A549 (cell line): ENCODE data around the gene DET1. TPM values are rescaled to one million over a fixed set of nuclear protein-coding genes. Genes with fewer than 3 reads are reported as not detected.

Experiments
- ATAC-seq, 2 experiments: fragments of 200-7000 bp in 1 of 2; fragments of >200 bp in 1 of 2; cut with Nextera tagmentation in 1 of 2; cut with Tn5 transposase in 1 of 2; 3 replicates each; pipeline versions ENCODE4 v1.8.0 to v1.9.1; 2018 to 2020; ENCODE audit warnings: mild to moderate bottlenecking in 1 of 2, moderate library complexity in 1 of 2
- CTCF ChIA-PET: fragments of 300-600 bp; sonication (Branson Sonifier 250); formaldehyde crosslinking; extraction: SDS; loops from one replicate; lab custom pipeline; 2021; ENCODE audit warnings: antibody characterized with exemption, inconsistent platforms; lab: Yijun Ruan, JAX
- POLR2A ChIA-PET: fragments of 350-600 bp; formaldehyde crosslinking; extraction: SDS; loops from one replicate; lab custom pipeline; 2021; ENCODE audit warnings: antibody characterized with exemption, inconsistent platforms; lab: Yijun Ruan, JAX
- DNase-seq, 2 experiments: peaks; one replicate each; pipeline versions ENCODE4 v3.0.0 to v3.0.0-alpha.2; 2011 to 2016; ENCODE audit warnings: low read depth in 1 of 2, low spot score in 1 of 2
- FAIRE-seq: peaks from 2 replicates; lab custom pipeline; 2011; peaks lifted over from hg19 to GRCh38; lab: Jason Lieb, UNC
- H3K27ac ChIP-seq, 2 experiments: fragments of >200 bp; sonication (Bioruptor Twin); formaldehyde crosslinking; 3 replicates each; pipeline ENCODE4 v1.5.1; 2016 to 2017
- H3K4me1 ChIP-seq: fragments of >200 bp; sonication (Bioruptor Twin); formaldehyde crosslinking; 3 replicates; pipeline ENCODE4 v1.6.1; 2016
- H3K4me2 ChIP-seq: fragments of >200 bp; sonication (Bioruptor Twin); formaldehyde crosslinking; 3 replicates; pipeline ENCODE4 v1.6.1; 2016
- H3K4me3 ChIP-seq: fragments of >200 bp; sonication (Bioruptor Twin); formaldehyde crosslinking; 3 replicates; pipeline ENCODE4 v1.5.1; 2016
- H3K9me3 ChIP-seq: fragments of >200 bp; sonication (Bioruptor Twin); formaldehyde crosslinking; 3 replicates; pipeline ENCODE4 v1.6.1; 2016
- ATOH8 ChIP-seq: fragments of 250-450 bp; sonication (Bioruptor Pico); IDR thresholded peaks from 2 replicates; pipeline ENCODE4 v1.5.0; 2020; ENCODE audit warnings: low read depth, mild to moderate bottlenecking, moderate library complexity
- EHF ChIP-seq: fragments of 250-450 bp; sonication (Bioruptor Pico); IDR thresholded peaks from 2 replicates; pipeline ENCODE4 v1.5.0; 2020; ENCODE audit warnings: mild to moderate bottlenecking
- EP300 ChIP-seq, 2 experiments: fragments of >200 bp; sonication (Bioruptor Twin); formaldehyde crosslinking; IDR thresholded peaks; 2 replicates in 1 of 2; 3 replicates in 1 of 2; pipeline ENCODE4 v1.6.1; 2016 to 2017
- HOXA7 ChIP-seq: fragments of 250-450 bp; sonication (Bioruptor Pico); IDR thresholded peaks from 2 replicates; pipeline ENCODE4 v1.5.0; 2020; ENCODE audit warnings: mild to moderate bottlenecking, moderate library complexity
- JUN ChIP-seq, 2 experiments: fragments of >200 bp; sonication (Bioruptor Twin); formaldehyde crosslinking; IDR thresholded peaks; 2 replicates in 1 of 2; 3 replicates in 1 of 2; pipeline ENCODE4 v1.6.1; 2016 to 2017
- JUNB ChIP-seq: fragments of >200 bp; sonication (Bioruptor Twin); formaldehyde crosslinking; IDR thresholded peaks from 2 replicates; pipeline ENCODE4 v1.6.1; 2016
- MAFK ChIP-seq: fragments of 450-650 bp; IDR thresholded peaks from 2 replicates; pipeline ENCODE4 v1.6.1; 2014; ENCODE audit not compliant: partially characterized antibody
- MYC ChIP-seq: IDR thresholded peaks from 2 replicates; pipeline ENCODE4 v1.6.1; 2012; ENCODE audit warnings: mild to moderate bottlenecking, inconsistent platforms, low read length, improper control_type of control experiment, borderline replicate concordance
- NFE2L2 ChIP-seq: fragments of 150-350 bp; conservative IDR thresholded peaks from 2 replicates; pipeline ENCODE4 v1.6.1; 2014; ENCODE audit warnings: low read length
- NR3C1 ChIP-seq: fragments of >200 bp; sonication (Bioruptor Twin); formaldehyde crosslinking; IDR thresholded peaks from 3 replicates; pipeline ENCODE4 v1.6.1; 2017
- POLR2A ChIP-seq: IDR thresholded peaks from 2 replicates; pipeline ENCODE4 v1.6.1; 2012; ENCODE audit warnings: mild to moderate bottlenecking, low read length
- RARB ChIP-seq: fragments of 250-450 bp; sonication (Bioruptor Pico); IDR thresholded peaks from 2 replicates; pipeline ENCODE4 v1.8.0; 2021; ENCODE audit warnings: mild to moderate bottlenecking, moderate library complexity
- TP53 ChIP-seq: fragments of 250-450 bp; sonication (Bioruptor Pico); IDR thresholded peaks from 2 replicates; pipeline ENCODE4 v1.5.0; 2021; ENCODE audit warnings: mild to moderate bottlenecking, moderate library complexity
- USF2 ChIP-seq: fragments of 450-650 bp; IDR thresholded peaks from 2 replicates; pipeline ENCODE4 v1.6.1; 2014; ENCODE audit warnings: antibody characterized with exemption
- ZFP36 ChIP-seq: fragments of 450-650 bp; IDR thresholded peaks from 2 replicates; pipeline ENCODE4 v1.6.1; 2014; ENCODE audit warnings: borderline replicate concordance; ENCODE audit not compliant: partially characterized antibody
- WGBS: methylation state at CpG from one replicate; pipeline ENCODE4 v1.1.6; 2017; ENCODE audit errors: missing lambda C conversion rate; 5-methylcytosine and 5-hydroxymethylcytosine counted together
- polyA plus RNA-seq, 4 experiments: library from polyadenylated mRNA; depleted of rRNA in 3 of 4; stranded (reverse); fragments of >200 nt; fragmentation: RNase III in 1 of 4; extraction: RNeasy Plus Mini Kit Qiagen cat#74134 plus additional on column Dnase treatment in 1 of 4; gene quantifications; 2 replicates in 3 of 4; 3 replicates in 1 of 4; pipeline ENCODE4 v1.2.3, GENCODE V29; 2011 to 2017
- TF ChIP-seq, protein P1 (sequence below): IDR thresholded peaks from 2 replicates; pipeline ENCODE4 v1.6.1; 2012
- TF ChIP-seq, protein P2 (sequence below): fragments of 250-450 bp; sonication (Bioruptor Pico); IDR thresholded peaks from 2 replicates; pipeline ENCODE4 v1.5.0; 2021; ENCODE audit warnings: mild to moderate bottlenecking, moderate library complexity, borderline replicate concordance
- TF ChIP-seq, protein P3 (sequence below): fragments of >200 bp; sonication (Bioruptor Twin); formaldehyde crosslinking; IDR thresholded peaks from 3 replicates; pipeline ENCODE4 v1.6.1; 2016
- TF ChIP-seq, protein P4 (sequence below): fragments of 150-350 bp; IDR thresholded peaks from 2 replicates; pipeline ENCODE4 v1.6.1; 2014; ENCODE audit warnings: low read depth, mild to moderate bottlenecking, low read length

Gene DET1
- polyA plus RNA-seq, 2 of the 4 experiments (the other 2 are of a cell fraction), result 3.9 to 12.4 TPM

DNA sequence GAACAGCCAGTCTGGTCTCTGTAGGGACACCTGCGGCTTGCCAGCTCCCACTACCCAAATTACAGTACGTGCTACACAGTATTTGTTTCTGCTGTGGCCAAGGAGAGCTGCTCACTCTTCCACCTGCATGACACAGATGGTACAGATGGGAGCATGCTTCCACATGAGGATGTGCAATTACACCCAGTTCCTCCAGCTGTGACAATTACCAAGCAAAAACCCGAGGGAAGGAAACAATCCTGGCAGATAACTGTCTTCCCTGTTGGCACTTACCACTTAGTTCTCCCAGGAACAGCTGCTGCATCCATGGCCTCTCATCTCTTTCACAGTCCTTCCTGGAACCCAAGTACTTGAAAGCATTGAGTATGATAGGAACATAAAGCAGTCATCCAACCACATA, 34.4 kb downstream of the DET1 start:
- H3K4me2 ChIP-seq, result no peak overlapping the region
- CTCF ChIA-PET, result no interaction called here

DNA sequence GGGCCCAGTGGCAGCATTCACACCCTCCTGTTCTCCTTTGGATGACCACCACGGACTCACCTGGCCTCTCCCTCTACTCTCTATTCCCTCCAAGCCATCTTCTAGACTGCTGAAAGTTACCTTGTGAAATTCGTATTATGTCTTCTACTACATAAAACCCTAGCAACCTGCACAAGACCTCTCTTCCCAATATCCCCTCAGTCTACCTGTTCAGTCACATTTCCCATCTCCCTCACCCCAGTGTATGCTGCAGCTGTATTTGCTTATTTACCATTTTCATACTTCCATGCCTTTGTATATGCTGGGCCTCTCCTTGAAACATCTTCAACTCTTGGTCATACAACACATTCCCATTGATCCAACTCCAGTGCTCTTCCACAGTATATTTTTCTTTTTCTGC, 35.3 kb downstream of the DET1 start:
- WGBS, result 78% methylated on average over 2 of the region's 2 CpGs
- no peak for DNase-seq
- H3K9me3 ChIP-seq, result no peaks in the 10 kb centered on the region
- CTCF ChIA-PET, result no interaction called here
- no peak for ATAC-seq
- no peak overlapping the region for H3K4me2 ChIP-seq
- no peaks in the 10 kb centered on the region for H3K4me1 ChIP-seq
- TF ChIP-seq ZFP36 (no peak), NR3C1 (no peak), USF2 (no peak), JUNB (no peak), ATOH8 (no peak)
- TF ChIP-seq, protein P1, sequence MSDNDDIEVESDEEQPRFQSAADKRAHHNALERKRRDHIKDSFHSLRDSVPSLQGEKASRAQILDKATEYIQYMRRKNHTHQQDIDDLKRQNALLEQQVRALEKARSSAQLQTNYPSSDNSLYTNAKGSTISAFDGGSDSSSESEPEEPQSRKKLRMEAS, result no peak
- TF ChIP-seq, protein P2, sequence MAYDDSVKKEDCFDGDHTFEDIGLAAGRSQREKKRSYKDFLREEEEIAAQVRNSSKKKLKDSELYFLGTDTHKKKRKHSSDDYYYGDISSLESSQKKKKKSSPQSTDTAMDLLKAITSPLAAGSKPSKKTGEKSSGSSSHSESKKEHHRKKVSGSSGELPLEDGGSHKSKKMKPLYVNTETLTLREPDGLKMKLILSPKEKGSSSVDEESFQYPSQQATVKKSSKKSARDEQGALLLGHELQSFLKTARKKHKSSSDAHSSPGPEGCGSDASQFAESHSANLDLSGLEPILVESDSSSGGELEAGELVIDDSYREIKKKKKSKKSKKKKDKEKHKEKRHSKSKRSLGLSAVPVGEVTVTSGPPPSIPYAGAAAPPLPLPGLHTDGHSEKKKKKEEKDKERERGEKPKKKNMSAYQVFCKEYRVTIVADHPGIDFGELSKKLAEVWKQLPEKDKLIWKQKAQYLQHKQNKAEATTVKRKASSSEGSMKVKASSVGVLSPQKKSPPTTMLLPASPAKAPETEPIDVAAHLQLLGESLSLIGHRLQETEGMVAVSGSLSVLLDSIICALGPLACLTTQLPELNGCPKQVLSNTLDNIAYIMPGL (CRISPR knock-in tag), result no peak
- TF ChIP-seq, protein P3, sequence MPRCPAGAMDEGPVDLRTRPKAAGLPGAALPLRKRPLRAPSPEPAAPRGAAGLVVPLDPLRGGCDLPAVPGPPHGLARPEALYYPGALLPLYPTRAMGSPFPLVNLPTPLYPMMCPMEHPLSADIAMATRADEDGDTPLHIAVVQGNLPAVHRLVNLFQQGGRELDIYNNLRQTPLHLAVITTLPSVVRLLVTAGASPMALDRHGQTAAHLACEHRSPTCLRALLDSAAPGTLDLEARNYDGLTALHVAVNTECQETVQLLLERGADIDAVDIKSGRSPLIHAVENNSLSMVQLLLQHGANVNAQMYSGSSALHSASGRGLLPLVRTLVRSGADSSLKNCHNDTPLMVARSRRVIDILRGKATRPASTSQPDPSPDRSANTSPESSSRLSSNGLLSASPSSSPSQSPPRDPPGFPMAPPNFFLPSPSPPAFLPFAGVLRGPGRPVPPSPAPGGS, result no peak
- no peak overlapping the region for H3K27ac ChIP-seq
- POLR2A ChIA-PET, result no interaction called here
- no peak overlapping the region for H3K4me3 ChIP-seq
- FAIRE-seq, result no peak

More for the DNA sequence above, 34.4 kb downstream of the DET1 start:
- DNase-seq (no peak), FAIRE-seq (no peak), ATAC-seq (no peak)
- POLR2A ChIA-PET, result no interaction called here
- Histone ChIP-seq H3K27ac (no peak overlapping the region), H3K9me3 (no peaks in the 10 kb centered on the region), H3K4me1 (no peaks in the 10 kb centered on the region), H3K4me3 (no peak overlapping the region)
- no peak for TF ChIP-seq TP53 (CRISPR knock-in tag)
- TF ChIP-seq, protein P4, sequence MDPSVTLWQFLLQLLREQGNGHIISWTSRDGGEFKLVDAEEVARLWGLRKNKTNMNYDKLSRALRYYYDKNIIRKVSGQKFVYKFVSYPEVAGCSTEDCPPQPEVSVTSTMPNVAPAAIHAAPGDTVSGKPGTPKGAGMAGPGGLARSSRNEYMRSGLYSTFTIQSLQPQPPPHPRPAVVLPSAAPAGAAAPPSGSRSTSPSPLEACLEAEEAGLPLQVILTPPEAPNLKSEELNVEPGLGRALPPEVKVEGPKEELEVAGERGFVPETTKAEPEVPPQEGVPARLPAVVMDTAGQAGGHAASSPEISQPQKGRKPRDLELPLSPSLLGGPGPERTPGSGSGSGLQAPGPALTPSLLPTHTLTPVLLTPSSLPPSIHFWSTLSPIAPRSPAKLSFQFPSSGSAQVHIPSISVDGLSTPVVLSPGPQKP, result no peak
- 63% methylated on average over 3 of the region's 3 CpGs for WGBS

GRCh38 chr15:88509964-88510363, 36.5 kb downstream of the DET1 start:
- FAIRE-seq, result no peak
- ChIA-PET CTCF (interaction anchor here (0.9 kb wide), 1 partner anchor 21 kb away, joined by 3 read pairs; no protein-coding TSS in a partner anchor), POLR2A (no interaction called here)

More at GRCh38 chr15:88509964-88510363, 36.5 kb downstream of the DET1 start:
- no peak overlapping the region for H3K4me3 ChIP-seq
- H3K9me3 ChIP-seq, result no peaks in the 10 kb centered on the region
- ATAC-seq (no peak), DNase-seq (no peak)
- H3K4me2 ChIP-seq, result no peak overlapping the region
- no peaks in the 10 kb centered on the region for H3K4me1 ChIP-seq
- TF ChIP-seq EHF (no peak), JUN (IDR thresholded peaks at IDR 0.05) (no peak), POLR2A (no peak), RARB (no peak), NFE2L2 (no peak), EP300 (IDR thresholded peaks at IDR 0.05) (no peak), HOXA7 (CRISPR knock-in tag) (no peak), MAFK (no peak), NR3C1 (no peak), MYC (no peak)
- TF ChIP-seq, protein P2 (CRISPR knock-in tag), result no peak
- no peak overlapping the region for H3K27ac ChIP-seq
